GM23248 (cell line): ENCODE results near the gene GSTT2.
"Not testable (repeated sequence)": the region's sequence is repeated elsewhere in the genome, so short reads cannot be mapped to it uniquely, and the experiment has no call there.

Source experiments
- EZH2 ChIP-seq: fragments of 200-600 bp; sonication (generic); IDR thresholded peaks from 2 replicates; pipeline ENCODE4 v1.6.1; 2018; ENCODE audit warnings: antibody characterized with exemption, mild to moderate bottlenecking; ENCODE audit not compliant: insufficient read depth, poor library complexity, severe bottlenecking
- EZH2phosphoT487 ChIP-seq: fragments of 200-600 bp; sonication (generic); IDR thresholded peaks from 2 replicates; pipeline ENCODE4 v1.6.1; 2018; ENCODE audit warnings: antibody characterized with exemption, moderate library complexity, mild to moderate bottlenecking, low read depth; ENCODE audit not compliant: insufficient read depth

- not testable (repeated sequence) for TF ChIP-seq EZH2, EZH2phosphoT487
These were observed 13.4 kb upstream of the GSTT2 start, which contains the start of gene DDTL for GRCh38 chr22:23966568-23966967.
